DMS 273 treated with DMSO at 0.1 percent for 48 hours (cell line): Measurements from ENCODE around the gene ADGRF1.
"Not testable (repeated sequence)": the region's sequence is repeated elsewhere in the genome, so short reads cannot be mapped to it uniquely, and the experiment has no call there.

Experiments
- DNase-seq: peaks from one replicate; lab custom pipeline; 2025; lab: John Stamatoyannopoulos, UW

Gene ADGRF1

GRCh38 chr6:47061309-47062300 lies 19.5 kb upstream of the ADGRF1 start:
- DNase-seq, result no peak

GRCh38 chr6:47059216-47059885 lies 17.2 kb upstream of the ADGRF1 start:
- no peak for DNase-seq

GRCh38 chr6:47057830-47058540 lies 15.9 kb upstream of the ADGRF1 start:
- DNase-seq, result no peak

GRCh38 chr6:47056832-47057231 lies 14.7 kb upstream of the ADGRF1 start:
- DNase-seq, result no peak

DNA sequence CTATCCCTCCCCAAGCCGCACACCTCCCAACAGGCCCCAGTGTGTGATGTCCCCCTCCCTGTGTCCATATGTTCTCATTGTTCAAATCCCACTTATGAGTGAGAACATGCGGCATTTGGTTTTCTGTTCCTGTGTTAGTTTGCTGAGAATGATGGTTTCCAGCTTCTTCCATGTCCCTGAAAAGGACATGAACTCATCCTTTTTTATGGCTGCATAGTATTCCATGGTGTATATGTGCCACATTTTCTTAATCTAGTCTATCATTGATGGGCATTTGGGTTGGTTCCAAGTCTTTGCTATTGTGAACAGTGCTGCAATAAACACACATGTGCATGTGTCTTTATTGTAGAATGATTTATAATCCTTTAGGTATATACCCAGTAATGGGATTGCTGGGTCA lies 12.2 kb upstream of the ADGRF1 start:
- not testable (repeated sequence) for DNase-seq

- DNase-seq, result no peak
These were observed 6.5 kb upstream of the ADGRF1 start for GRCh38 chr6:47048638-47049037.

DNA sequence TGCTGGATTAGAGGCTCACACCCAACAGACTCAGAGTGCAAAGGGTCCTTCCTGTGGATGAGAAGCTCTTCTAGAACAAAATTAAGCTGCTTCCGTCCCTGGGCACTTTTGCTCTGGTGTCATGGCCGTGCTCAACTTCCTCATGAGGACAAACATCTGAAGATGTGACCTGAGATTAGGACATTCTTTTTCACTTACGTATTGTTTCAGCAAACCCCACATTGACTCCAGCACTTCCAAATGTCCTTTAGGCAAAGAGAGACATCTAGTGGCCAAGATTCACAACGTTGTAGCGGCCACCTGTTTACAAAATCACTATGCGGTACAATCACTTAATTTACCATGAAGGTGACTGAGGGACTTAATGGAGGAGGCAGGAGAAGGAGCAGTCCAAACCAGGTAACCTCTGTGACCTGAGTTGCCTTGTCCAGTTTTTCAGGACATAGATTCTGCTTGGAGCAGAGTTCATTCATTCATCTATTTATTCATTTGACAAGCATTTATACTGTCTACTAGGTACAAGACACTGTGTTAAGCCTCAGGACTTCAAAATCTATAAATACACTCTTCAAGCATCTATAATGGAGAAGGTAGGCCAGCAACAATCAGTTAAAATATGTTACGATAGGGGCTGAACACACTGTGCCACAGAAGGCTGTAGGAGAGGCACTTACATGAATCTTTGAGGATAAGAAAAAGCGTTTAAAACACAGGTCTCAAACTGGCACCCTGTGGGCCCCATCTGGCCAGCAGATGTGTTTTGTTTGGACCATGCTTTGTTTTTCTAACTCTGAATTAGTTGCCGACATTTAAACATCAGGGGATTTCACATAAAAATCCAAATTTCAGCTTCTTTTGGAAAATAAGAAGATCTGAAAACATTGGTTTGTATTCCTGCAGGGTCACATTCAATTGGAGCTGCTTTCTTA lies 5.6 kb upstream of the ADGRF1 start:
- peak; percentile 77 for DNase-seq

DNA sequence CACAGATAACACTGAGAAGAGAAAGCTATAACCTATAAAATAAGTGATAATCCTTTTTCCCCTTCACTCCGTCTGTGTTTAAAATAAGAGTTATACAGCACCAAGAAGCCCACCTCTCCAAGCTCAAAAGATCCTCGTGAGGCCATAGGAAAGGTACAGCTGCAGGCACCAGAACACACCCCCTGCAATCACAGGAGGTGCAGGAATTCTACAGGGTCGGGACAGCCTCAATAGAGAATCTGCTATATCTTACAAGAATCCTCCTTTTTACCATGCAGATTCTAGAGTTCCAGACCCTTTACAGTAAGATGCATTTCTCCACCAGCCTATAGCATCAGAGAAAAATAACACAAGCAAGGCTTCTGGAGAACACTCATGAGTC lies 5.0 kb upstream of the ADGRF1 start:
- no peak for DNase-seq

DNA sequence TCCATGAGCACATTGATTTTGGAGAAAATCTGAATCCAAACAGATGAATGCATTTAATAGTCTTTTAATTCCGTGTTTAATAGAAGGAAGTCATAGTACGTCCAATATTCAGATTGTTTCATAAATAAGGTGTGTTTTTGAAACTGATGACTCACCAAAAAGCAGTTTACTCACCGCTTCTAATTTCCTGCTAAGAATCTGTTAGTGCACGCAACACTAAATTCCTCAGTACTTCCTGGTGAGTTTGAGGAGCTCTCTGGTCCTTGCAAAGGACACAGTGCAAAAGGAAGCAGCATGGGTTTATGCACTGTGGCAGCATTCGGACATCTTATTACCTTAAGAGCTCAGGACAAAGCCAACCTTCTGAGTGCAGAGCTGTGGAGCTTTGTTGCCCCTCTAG lies 2.3 kb upstream of the ADGRF1 start:
- no peak for DNase-seq

GRCh38 chr6:47043286-47043685 lies 1.2 kb upstream of the ADGRF1 start:
- DNase-seq, result no peak

DNA sequence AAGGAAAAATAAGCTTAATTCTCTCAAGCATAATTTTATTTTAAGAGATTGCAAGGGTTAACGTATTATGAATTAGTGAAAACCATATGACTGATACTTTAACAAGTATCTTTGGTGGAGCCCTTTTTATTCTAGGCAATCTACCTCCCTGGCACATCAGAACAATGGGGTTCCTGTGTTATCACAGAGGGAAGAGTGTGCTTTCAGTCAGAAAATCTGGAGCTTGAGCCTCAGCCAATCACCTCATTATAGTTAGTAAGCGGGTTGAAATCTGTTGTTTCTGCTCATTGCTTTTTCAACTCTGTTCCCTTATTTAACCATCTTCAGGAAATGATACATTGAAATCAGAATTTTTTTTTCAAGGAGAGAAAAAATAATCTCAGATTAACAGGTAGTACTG lies 391 bp downstream of the ADGRF1 start:
- DNase-seq, result no peak

DNA sequence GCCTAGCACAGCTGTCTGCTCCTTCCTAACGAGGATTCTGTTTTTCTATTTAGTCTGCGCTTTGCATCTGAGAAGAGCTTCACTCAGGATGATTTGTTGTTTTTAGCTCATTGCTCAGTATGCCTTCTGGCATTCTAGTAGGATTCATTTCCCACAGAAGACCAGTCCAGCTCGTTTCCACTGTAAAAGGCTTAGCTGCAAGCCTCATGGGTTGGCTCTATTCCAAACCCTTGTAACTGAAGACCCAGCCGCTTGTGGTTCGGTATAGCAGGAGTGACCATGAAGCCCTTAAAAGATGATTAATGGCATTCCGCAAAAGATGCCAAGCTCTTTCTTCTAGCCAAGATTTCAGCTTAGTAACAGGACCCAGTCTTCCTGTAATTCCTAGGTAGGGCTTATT lies 7.2 kb downstream of the ADGRF1 start:
- peak; percentile 93 for DNase-seq

- peak; percentile 15 for DNase-seq
These were observed 7.7 kb downstream of the ADGRF1 start for GRCh38 chr6:47034421-47034820.

GRCh38 chr6:47032974-47033765 lies 9.0 kb downstream of the ADGRF1 start:
- DNase-seq, result no peak

DNA sequence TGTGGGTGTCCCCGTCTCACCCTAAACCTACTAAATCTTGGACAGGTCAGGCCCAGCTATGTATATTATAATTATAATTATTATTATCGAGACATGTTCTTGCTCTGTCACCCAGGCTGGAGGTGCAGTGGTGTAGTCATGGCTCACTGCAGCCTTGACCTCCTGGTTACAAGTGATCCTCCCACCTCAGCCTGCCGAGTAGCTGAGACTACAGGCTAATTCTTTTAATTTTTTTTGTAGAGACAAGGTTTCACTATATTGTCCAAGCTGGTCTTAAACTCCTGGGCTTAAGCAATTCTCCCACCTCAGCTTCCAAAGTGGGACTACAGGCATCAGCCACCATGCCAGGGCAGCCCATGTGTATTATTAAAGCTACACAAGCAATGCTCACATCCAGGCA lies 10.5 kb downstream of the ADGRF1 start:
- no peak for DNase-seq

GRCh38 chr6:47029865-47030561 lies 12.1 kb downstream of the ADGRF1 start:
- no peak for DNase-seq

GRCh38 chr6:47028835-47029360 lies 13.2 kb downstream of the ADGRF1 start:
- no peak for DNase-seq

DNA sequence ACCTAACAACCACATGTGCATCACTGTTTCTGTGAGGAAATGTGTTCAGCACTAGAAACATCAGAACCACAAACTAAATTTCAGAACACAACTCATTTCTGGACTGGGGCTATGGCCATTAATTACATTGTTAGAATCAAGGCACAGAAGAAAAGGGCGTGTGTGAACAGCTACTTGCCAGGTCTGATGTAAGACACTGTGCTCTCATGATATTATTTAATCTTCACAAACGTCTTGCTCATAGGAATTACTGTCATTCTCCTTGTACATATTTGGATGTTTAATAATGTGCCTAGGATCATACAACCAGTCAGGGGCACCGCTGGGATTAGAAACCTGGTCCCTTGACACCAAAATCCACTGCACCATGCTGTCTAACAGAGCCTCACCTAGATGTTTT lies 14.8 kb downstream of the ADGRF1 start:
- no peak for DNase-seq

GRCh38 chr6:47026679-47027078 lies 15.5 kb downstream of the ADGRF1 start:
- DNase-seq, result no peak

DNA sequence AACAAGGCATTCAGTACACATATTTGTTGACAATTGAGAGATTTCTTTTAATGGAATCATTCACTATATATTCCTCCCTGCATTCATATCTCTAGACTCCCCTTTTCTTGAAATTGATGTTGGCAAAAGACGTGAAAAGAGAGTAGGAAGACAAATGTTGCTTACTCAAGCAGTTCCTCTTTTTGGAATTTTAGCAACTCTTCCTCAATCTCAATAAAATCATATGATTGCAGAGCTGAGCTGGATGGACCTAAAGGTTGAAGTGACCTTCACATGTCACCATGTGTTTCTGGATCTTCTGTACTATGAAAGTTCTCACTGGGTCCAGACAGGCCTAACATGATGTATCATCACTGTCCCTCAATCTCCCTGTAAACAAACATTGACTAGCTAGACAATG lies 18.6 kb downstream of the ADGRF1 start:
- no peak for DNase-seq
